GM21529 (cell line): Measurements from ENCODE around the gene SPAST.
"Not testable (repeated sequence)": the region's sequence is repeated elsewhere in the genome, so short reads cannot be mapped to it uniquely, and the experiment has no call there.

ENCODE experiments used
- ATAC-seq: cut with Tn5 transposase; IDR thresholded peaks from one replicate; pipeline ENCODE4 v1.9.1; 2021; ENCODE audit not compliant: unreplicated experiment

The SPAST gene

GRCh38 chr2:32124660-32125059 is 61.3 kb downstream of the SPAST start:
- no peak for ATAC-seq

DNA sequence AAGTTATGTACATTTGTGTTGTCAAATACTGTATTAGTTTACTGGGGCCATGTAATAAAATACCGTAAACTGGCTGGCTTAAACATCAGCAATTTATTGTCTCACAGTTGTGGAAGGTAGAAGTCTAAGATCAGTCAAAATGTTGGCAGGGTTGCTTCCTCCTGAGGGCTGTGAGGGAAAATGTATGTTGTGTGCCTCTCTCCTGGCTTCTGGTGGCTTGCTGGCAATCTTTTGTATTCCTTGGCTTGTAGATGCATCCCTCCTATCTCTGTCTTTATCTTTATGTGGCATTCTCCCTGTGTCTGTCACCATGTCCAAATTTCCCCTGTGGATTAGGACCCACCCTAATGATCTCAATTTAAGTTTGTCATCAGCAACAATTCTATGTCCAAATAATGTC is 65.3 kb downstream of the SPAST start:
- no peak for ATAC-seq

DNA sequence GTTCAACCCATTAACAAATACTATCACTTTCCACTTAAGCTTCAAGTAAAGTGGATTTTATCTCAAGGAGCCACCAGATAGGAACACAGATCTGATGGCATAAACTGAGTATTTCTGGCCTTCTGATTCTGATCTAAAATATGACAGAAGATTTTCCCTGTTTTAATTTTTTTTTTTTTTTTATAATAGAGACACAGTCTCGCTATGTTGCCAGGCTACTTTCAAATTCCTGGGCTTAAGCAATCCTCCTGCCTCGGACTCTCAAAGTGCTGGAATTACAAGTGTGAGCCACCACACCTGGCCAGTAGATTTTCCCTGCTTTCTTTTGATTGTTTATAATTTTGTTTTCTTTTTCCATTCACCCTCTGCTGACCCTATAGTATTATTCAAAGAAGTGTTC is 65.7 kb downstream of the SPAST start:
- no peak for ATAC-seq

DNA sequence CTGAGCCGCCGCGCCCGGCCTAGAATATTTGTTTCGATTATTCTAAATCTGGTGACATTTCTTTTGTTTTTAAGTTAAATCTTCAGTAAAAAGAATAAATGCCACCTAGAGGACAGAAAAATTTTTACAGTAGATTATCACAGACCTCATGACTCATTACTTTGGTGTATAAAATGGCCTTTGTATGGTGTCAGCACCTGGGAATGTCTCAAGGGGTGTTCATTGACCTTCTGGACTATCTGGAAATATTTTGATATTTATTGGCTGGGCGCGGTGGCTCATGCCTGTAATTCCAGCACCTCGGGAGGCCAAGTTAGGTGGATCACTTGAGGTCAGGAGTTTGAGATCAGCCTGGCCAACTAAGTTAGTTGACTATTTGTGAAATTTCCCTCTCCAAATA is 72.1 kb downstream of the SPAST start:
- no peak for ATAC-seq

DNA sequence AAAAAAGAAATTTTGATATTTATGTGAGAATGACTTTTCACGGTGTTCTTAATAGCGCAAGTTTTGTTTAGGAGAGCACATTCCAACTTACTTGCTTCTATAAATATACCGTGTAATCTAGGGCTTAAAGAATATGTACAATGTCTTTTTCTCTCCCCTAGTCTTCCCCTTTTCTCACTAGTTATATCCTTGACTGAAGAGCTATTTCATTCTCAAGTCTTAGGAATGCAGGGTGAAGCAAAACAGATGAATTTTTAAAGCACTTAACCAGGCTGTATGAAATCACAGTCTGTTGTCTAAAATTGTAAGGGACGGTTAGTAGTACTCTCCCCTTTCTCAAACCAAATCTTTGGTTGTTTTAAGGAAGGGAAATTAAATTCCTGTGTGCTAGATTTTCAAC is 72.7 kb downstream of the SPAST start:
- no peak for ATAC-seq

DNA sequence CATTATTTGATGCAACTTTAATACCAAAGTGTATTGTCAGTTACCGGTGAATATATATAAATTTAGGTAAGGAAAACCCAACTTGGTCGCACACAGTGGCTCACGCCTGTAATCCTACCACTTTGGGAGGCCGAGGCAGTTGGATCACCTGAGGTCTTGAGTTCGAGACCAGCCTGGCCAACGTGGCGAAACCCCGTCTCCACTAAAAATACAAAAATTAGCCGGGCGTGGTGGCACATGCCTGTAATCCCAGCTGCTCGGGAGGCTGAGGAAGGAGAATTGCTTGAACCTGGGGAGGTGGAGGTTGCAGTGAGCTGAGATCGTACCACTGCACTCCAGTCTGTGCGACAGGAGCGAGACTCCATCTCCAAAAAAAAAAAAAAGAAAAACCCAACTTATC is 88.2 kb downstream of the SPAST start:
- not testable (repeated sequence) for ATAC-seq

DNA sequence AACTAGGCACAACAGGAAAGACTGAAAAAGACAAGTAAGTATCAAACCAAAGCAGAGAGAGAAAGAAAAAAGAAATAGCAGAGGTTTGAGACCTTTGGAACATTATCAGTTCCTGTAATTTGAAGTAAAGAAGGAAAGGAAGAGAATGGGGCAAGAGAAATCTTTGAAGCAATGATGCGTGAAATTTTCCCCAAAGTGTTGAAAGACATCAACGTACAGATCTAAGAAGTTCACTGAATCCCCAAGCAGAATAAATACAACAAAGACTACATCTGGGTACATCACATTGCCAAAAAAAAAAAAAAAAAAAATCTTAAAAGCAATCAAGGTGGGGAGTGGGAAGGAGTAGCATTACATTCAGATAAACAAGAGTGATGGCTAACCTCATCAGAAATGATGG is 96.3 kb downstream of the SPAST start:
- no peak for ATAC-seq

- ATAC-seq = no peak
Observed at GRCh38 chr2:32161296-32161695, 97.9 kb downstream of the SPAST start.

DNA sequence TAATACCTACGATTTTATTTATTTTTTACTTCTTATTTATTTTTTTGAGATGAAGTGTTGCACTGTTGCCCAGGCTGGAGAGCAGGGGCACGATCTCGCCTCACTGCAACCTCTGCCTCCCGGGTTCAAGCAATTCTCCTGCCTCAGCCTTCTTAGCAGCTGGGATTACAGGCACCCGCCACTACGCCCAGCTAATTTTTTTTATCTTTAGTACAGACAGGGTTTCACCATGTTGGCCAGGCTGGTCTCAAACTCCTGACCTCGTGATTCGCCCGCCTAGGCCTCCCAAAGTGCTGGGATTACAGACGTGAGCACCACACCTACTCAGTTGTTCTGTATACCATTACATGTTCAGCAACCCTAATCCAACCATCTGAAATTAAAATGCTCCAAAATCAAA is 100.9 kb downstream of the SPAST start:
- ATAC-seq = not testable (repeated sequence)

DNA sequence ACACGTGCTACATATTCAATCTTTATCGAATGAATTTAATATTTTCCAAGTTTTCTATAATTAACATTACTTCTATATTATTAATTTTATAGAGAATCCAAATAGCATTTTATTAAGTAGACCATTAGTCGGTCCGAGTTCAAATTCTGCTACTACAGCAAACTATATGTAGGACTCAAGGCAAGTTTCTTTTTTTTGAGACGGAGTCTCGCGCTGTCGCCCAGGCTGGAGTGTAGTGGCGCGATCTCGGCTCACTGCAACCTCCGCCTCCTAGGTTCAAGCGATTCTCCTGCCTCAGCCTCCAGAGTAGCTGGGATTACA is 101.6 kb downstream of the SPAST start:
- ATAC-seq = peak; percentile 7

DNA sequence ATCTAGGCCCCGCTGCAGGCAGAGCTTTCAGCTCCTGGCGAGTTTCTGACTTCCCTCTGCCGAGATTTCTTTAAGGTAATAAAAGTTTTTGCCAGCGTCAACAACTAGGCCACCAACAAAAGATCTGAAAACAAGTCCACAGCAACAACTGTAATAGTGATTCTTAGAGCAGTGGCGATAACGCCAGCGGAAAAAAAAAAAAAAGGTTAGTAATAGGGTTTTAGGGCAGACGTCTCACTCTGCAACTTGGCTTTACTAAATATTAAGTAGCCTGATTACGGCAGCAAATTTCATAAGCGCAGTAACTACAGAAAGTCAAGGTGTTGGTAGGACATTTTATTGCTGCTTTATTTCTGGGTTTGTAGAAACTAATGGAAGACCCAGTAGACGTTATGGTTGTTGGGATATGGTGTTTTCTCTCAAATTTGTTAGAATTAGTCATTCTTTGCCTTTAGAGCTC is 102.8 kb downstream of the SPAST start:
- no peak for ATAC-seq

DNA sequence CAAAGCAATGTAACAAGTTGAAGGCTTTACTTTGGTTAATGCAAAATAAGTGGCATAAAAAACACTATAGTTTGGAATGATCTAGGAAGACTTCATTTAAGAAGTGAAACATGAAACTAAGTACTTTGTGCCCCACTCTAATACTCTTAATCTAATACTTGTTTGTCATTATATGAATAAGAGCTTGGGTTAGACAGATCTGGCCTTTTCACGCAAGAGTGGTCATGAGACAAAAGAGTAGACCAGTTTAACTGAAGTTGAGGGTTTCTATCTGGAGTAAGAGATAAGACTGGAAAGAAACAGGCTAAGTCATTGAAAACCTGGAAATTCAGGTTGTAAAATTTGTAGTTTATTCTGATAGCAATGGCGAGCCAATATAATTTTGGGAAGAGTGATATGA is 105.2 kb downstream of the SPAST start:
- peak; percentile 40 for ATAC-seq

DNA sequence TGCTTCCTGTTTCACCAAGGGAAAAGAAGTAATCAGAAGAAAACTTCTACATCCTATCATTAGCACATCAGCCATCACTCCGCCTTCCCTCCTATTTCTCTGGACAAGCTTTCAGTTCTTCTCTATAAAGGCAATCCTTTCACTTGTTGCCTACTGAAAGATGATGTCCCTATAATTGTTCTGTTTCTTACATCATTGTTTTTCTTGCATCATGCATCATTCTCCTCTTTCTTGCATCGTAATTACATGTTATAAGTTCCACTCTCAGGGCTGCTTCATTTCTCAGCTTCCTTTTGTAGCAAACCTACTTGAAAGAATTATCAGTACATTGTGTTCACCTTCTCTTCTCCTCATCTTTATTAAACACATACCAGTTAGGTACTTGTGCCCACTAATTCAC is 109.5 kb downstream of the SPAST start:
- ATAC-seq = no peak

- ATAC-seq = no peak
Observed at GRCh38 chr2:32182667-32183066, 119.3 kb downstream of the SPAST start.

DNA sequence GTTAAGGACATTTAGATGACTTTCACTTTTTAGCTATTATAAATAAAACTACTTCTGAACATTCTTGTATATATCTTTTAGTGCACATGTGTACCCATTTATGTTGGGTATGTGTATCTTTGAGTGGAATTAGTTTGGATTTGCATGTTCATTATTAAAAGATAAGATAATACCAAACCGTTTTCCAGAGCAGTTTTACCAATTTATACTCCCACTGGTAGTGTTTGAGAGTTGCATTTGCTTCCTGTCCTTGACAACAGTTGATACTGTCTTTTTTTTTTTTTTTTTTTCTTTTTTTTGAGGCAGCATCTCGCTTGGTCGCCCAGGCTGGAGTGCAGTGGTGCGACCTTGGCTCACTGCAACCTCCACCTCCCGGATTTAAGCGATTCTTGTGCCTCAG is 125.7 kb downstream of the SPAST start:
- no peak for ATAC-seq

DNA sequence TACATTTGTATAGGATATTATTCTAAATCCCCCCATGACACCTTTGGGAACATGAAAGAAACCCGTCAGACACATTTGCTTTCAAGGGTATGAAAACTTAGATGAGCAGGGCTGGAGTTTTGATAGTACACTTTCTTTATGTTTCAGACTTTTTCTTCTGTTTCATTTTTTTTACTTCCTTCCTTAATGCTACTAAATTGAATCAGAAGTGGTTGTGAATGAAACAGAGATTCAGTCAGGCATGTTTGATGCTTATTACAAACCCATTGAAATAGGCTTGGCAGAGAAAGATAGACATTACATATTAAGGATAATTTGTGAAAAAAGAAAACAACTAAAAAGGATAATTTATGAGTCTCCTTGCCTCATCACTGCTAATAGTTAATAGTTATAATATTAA is 129.1 kb downstream of the SPAST start:
- no peak for ATAC-seq

DNA sequence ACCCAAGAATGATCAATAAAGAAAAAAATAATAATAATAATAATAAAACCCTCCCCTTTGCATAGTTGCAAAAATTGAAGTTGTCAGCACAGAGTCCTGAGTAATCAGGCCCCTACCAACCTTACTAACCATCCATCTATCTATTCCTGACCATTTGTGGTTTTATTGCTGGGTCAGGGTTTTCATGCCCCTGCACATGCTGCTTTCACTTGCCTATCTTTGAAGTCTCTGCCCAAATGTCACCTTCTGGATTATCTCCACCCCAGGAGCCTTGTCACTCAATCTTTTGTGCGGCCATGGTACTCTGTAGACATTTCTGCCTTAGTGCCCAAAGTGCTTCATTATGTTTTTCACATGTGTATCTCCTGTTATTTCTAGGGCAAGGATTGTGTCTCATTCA is 137.5 kb downstream of the SPAST start:
- no peak for ATAC-seq

- not testable (repeated sequence) for ATAC-seq
Observed at GRCh38 chr2:32203428-32203827, 140.1 kb downstream of the SPAST start.
